Measurements from ENCODE around the gene CAMTA1. TPM values are rescaled to one million over a fixed set of nuclear protein-coding genes. Genes with fewer than 3 reads are reported as not detected.

CAMTA1 gene
- total and polyA plus RNA-seq, 9 of the 15 experiments (the other 6 are each of a cell fraction or from before 2014, with no cell fraction given), result 43.9 to 161 (median 65.9) TPM

DNA sequence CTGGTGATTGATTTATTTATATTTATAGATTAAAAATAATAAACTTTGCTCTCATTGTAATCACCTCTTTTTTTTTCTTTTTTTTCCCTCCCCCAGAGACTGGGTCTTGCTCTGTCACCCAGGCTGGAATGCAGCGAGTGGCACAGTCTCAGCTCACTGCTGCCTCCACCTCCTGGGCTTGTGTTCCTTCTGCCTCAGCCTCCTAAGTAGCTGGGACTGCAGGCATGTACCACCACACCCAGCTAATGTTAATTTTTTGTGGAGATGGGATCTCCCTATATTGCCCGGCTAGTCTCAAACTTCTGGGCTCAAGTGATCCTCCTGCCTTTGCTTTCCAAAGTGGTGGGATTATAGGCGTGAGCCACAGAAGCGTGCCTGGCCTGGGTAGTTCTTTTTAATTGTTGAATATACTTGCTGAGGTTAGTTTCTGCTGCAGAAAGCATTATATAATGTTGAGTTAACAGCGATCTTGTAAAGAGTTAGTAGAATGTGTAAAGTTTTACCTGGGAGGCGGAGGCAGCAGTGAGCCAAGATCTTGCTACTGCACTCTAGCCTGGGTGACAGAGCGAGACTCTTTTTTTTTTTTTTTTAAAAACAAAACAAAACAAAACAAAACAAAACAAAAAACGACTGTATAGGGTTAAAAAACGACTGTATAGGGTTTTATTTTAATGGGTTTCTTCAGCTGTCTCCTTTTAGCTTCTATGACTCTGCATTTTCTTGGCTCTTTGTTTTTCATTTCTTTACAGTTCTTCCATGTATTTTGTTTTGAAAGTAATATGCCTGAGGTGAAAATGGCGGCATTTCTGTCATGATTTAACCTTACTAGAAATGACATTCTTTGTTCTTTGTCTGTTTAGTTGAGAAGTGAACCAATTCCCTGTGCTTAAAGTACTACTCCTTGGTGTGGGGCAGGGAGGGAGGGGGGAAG, 82.7 kb downstream of the CAMTA1 start:
- Histone ChIP-seq H3K4me3 (no peak overlapping the region), H4K20me1 (replicated peaks; ENCODE audit: control insufficient read depth, insufficient read depth, low read length) (no peaks in the 10 kb centered on the region), H2AFZ (ENCODE audit: low read depth, low read length) (peak overlapping the region; percentile 15; the same call in 1 of the 2 replicates), H3K4me1 (replicated peaks in 1 of 2; ENCODE audit: control insufficient read depth in 2 of 2, insufficient read depth in 2 of 2, low read length in 2 of 2) (peaks cover 0 to 9% of the 10 kb centered on the region in 2 experiments; a peak in 1 of 5 replicates), H3K27ac (ENCODE audit: extremely low read depth, low read depth, low read length) (no peak overlapping the region), H3K9me1 (ENCODE audit: control insufficient read depth, insufficient read depth, low read length) (no peaks in the 10 kb centered on the region), H3K27me3 (ENCODE audit: control insufficient read depth in 2 of 2, insufficient read depth in 2 of 2, low read length in 2 of 2) (no peaks in the 10 kb centered on the region), H3K36me3 (ENCODE audit: control insufficient read depth, insufficient read depth, low read length) (no peaks in the 10 kb centered on the region), H3K4me2 (ENCODE audit: insufficient read depth, low read length) (no peak overlapping the region), H3K79me2 (ENCODE audit: control insufficient read depth, insufficient read depth, low read length) (no peaks in the 10 kb centered on the region), H3K9ac (ENCODE audit: insufficient read depth in 1 of 2, low read depth in 2 of 2, low read length in 2 of 2) (no peak overlapping the region), H3K9me3 (replicated peaks; ENCODE audit: control insufficient read depth, insufficient read depth, low read depth, low read length) (no peaks in the 10 kb centered on the region)
- POLR2A ChIA-PET, result interaction anchor here (0.7 kb wide), 1 partner anchor 49 kb away, joined by 4 read pairs; no protein-coding TSS in a partner anchor
- TF ChIP-seq MAFG (tag; conservative IDR thresholded peaks at IDR 0.05) (peak; percentile 62; the same call in 1 of the 2 replicates), C11orf30 (IDR thresholded peaks at IDR 0.05; ENCODE audit: low read depth) (0 out of 2 replicates have a peak, but pooled peaks have one; percentile 33), ZNF316 (IDR thresholded peaks at IDR 0.05) (peak; percentile 46), ZNF384 (IDR thresholded peaks at IDR 0.05; ENCODE audit: low read depth, low read length) (peak; percentile 49; the same call in 1 of the 2 replicates), HSF4 (CRISPR knock-in tag; IDR thresholded peaks at IDR 0.05; ENCODE audit: borderline replicate concordance) (no peak)
- BruUV-seq (replicated peaks), result no TSS peak
- DNase-seq (ENCODE audit: extremely low read depth in 1 of 4, low spot score in 3 of 4), result no peak
- in situ Hi-C loops (cut with MboI) (no loop called here), intact Hi-C loops (cut with micrococcal nuclease) (no loop called here)
- CTCF ChIA-PET (ENCODE audit: low intra/inter-chr PET ratio), result interaction anchor here (0.7 kb wide), 1 partner anchor 213 kb away, joined by 3 read pairs; no protein-coding TSS in a partner anchor
- peak; percentile 49 for FAIRE-seq
- peak; percentile 58 for ATAC-seq
- WGBS (ENCODE audit: insufficient coverage, low coverage, missing lambda C conversion rate), result 55% methylated on average over 10 of the region's 10 CpGs
